IPS-18a (cell line): ENCODE data around the gene TMEM164.

Experiments used
- H3K27ac ChIP-seq: one replicate; pipeline ENCODE4 v1.5.1; 2013; ENCODE audit warnings: low read length
- H3K27me3 ChIP-seq: one replicate; pipeline ENCODE4 v1.6.1; 2013; ENCODE audit warnings: mild to moderate bottlenecking, low read length; ENCODE audit not compliant: control insufficient read depth, insufficient read depth
- H3K36me3 ChIP-seq: one replicate; pipeline ENCODE4 v1.6.1; 2013; ENCODE audit warnings: low read depth, low read length; ENCODE audit not compliant: control insufficient read depth
- H3K4me1 ChIP-seq: one replicate; pipeline ENCODE4 v1.6.1; 2013; ENCODE audit warnings: low read depth, low read length; ENCODE audit not compliant: control insufficient read depth
- H3K4me3 ChIP-seq: one replicate; pipeline ENCODE4 v1.5.1; 2013; ENCODE audit warnings: low read length
- H3K9ac ChIP-seq: one replicate; pipeline ENCODE4 v1.6.1; 2013; ENCODE audit warnings: mild to moderate bottlenecking, low read length, moderate library complexity
- H3K9me3 ChIP-seq: one replicate; pipeline ENCODE4 v1.6.1; 2013; ENCODE audit warnings: low read depth, low read length; ENCODE audit not compliant: control insufficient read depth

Gene TMEM164

DNA sequence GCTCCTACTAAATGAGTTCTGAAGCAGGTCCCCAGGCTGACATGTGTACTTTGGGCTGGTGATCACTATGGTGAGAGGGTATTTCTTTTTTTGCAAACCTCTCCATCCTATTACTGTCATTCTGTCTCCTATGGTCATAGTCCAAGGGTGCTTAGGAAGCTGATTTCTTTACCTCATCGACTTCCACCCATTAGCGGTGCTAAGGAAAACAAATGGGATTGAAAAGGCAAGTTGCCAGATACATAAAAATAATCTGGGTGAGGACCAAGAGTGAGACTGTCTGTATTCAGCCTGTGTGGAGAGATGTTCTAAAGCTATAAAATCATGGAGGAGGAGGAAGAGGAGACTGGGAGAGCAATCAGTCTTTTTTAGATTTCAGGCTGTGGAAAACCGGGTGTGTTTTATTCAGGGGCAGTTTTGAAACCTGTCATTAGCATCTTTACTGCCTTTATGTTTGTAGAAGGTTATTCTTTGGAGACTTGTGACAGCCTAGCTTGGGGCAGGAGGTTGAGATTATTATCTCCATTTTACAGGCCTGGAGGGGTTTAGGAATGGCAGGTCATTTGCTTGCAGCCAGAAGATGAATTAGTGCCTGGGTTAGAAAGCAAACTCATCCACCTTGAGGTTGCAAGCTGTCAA, 1.9 kb downstream of the TMEM164 start:
- Histone ChIP-seq H3K27me3 (no peaks in the 10 kb centered on the region), H3K9me3 (no peaks in the 10 kb centered on the region), H3K4me3 (no peak overlapping the region), H3K27ac (no peak overlapping the region), H3K4me1 (peaks cover 11% of the 10 kb centered on the region), H3K36me3 (no peaks in the 10 kb centered on the region), H3K9ac (no peak overlapping the region)

DNA sequence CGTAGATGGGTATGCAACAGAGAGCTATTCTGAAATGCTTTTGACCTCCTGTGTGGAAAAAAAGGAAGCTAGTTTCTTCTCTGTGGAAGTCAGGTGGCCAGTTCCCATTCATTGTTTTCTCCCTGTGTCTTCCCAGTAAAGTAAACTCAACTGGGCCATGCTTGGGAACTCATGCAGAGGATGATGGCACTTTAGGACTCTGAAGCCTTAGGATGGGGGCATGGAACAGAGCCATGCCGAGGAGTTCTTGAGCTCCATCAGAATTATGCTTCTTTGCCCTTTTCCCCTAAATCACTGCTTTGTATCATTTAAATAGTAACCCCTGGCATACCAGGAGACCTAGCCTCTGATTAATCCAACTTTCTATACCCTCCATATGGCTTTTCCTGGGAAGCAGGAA, 3.2 kb downstream of the TMEM164 start:
- Histone ChIP-seq H3K36me3 (no peaks in the 10 kb centered on the region), H3K27me3 (no peaks in the 10 kb centered on the region), H3K9ac (no peak overlapping the region), H3K27ac (no peak overlapping the region), H3K9me3 (no peaks in the 10 kb centered on the region), H3K4me1 (peaks cover 11% of the 10 kb centered on the region), H3K4me3 (no peak overlapping the region)

DNA sequence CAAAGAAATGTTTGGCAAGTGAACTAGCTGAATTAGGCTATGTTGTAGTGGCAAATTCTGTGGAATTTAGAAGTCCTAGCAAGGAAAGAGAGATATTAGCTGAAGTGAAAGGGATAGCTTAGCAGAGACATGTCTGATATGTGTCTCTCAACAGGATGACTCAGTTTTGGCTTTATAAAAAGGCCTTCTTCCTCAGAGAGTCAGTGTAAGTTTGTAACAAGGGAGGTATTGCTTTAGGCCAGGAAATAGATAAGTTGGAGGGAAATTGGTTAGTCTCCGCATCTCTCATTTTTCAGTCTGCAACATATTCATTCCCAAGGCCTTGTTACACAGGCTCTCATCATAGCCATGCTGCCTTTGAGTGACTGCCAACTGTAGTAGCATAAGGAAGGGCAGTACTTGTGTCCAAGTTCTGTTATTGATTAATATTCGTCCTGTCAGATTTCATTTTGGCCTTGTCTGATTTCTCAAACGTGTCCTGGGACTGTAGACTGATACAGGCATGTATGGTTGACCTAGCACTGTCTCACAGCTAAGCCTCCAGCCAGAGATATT, 4.0 kb downstream of the TMEM164 start:
- H3K4me3 ChIP-seq, result no peak overlapping the region
- peaks cover 11% of the 10 kb centered on the region for H3K4me1 ChIP-seq
- no peaks in the 10 kb centered on the region for H3K36me3 ChIP-seq
- H3K27me3 ChIP-seq, result no peaks in the 10 kb centered on the region
- no peaks in the 10 kb centered on the region for H3K9me3 ChIP-seq
- H3K9ac ChIP-seq, result no peak overlapping the region
- H3K27ac ChIP-seq, result no peak overlapping the region

DNA sequence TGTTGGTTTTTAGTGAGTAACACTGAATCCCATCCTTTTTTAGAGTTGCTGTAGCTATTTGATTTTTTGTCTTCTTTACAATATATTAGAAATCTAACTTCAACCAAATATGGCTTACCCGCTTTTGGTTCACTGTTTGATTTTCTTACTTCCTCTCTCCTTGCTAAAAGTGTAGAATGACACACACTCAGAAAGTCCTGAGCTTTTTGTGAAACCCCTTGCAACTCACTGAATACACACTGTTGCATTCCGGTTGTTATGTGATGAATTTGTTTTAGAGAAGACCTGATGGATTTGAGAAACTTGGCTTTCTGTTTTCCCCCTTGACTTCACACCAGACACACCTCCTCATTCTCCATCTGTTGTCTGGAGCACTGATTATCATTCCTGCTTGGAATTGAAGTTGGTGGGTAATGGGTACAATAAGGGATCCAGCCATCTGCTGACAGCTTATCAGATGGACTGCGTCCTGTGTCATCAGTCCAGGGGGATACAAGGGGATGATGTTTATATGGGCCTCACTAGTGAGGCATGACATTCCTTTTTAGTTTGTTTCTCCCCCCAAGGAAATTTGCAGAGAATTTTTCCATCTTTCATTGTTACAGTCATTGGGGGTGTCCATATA, 5.2 kb downstream of the TMEM164 start:
- Histone ChIP-seq H3K4me1 (peaks cover 11% of the 10 kb centered on the region), H3K4me3 (no peak overlapping the region)

DNA sequence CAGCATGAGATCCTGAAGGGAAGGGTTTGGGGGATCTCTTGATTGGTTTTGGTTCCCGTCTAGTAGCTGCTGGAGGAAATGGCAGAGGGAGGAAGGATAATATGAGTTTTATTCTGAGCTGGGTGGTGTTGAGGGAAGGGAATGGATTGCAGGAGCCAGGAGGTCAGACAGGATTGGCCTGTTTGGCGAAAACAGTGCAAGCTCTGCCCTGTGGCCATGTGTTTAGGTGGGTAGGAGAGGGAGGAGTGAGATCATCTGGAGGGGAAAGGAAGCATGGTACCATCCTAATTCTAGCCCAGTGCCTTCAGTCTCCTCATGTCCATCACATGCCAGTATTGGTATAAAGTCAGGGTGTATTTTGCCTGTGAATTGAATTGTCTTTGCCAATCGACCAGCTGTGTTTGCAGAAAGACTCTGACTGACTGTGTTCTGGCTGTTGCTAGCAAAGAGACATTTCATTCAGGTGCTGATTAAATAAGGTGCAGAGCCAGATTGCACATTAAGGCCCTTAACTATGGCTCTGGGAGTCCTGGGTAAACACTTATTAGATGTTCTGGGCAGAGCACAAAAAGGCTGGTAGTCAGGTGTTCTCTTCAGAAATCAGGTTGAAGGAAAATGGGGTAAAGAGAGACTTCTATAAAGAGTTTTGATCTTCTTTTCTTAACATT, 10.0 kb downstream of the TMEM164 start:
- Histone ChIP-seq H3K4me3 (no peak overlapping the region), H3K27ac (no peak overlapping the region), H3K9me3 (no peaks in the 10 kb centered on the region), H3K27me3 (no peaks in the 10 kb centered on the region), H3K4me1 (peaks cover 11% of the 10 kb centered on the region), H3K9ac (no peak overlapping the region), H3K36me3 (no peaks in the 10 kb centered on the region)

More for the DNA sequence above, 5.2 kb downstream of the TMEM164 start:
- Histone ChIP-seq H3K36me3 (no peaks in the 10 kb centered on the region), H3K9me3 (no peaks in the 10 kb centered on the region), H3K9ac (no peak overlapping the region), H3K27me3 (no peaks in the 10 kb centered on the region), H3K27ac (no peak overlapping the region)

DNA sequence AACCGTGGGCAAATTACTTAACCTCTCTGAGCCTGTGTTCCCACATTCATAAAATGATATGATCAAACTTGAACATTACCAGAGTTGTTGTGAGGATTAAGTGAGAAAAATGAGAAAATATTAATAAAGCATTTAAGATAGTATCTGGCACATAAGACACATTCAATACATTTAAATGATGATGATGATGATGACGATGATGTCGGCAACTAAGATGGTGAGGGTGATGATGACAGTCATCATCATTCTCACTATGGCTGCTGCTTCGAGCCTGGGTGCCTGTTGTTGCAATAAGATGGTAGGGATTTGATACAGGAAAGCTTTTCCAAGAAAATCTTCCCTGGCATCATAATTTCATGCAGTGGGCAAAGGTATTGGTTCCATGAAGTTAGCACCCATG, 11.1 kb downstream of the TMEM164 start:
- Histone ChIP-seq H3K27ac (no peak overlapping the region), H3K27me3 (no peaks in the 10 kb centered on the region), H3K36me3 (no peaks in the 10 kb centered on the region), H3K4me3 (no peak overlapping the region), H3K4me1 (peaks cover 11% of the 10 kb centered on the region), H3K9ac (no peak overlapping the region), H3K9me3 (no peaks in the 10 kb centered on the region)

DNA sequence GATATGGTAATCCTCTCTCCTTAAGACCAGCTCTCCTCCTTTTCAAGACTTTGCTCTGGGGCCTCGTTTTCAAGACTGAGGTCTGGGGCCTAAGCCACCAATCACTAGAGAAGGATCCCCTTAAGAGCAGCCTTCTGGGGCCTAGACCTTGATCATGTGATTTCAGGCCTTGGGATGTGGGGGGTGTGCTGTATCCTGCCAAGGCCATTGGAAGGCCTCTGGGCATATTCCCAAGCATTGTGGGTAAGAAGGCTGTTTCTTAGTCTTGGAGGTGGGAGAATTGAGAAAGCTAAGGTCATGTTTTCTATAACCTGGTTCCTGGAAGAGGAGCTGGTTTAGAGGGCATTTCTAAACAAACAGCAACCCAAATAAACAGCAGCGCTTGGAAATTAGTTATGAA, 12.1 kb downstream of the TMEM164 start:
- Histone ChIP-seq H3K9ac (no peak overlapping the region), H3K9me3 (no peaks in the 10 kb centered on the region), H3K36me3 (no peaks in the 10 kb centered on the region), H3K4me1 (peaks cover 11% of the 10 kb centered on the region), H3K4me3 (no peak overlapping the region), H3K27ac (no peak overlapping the region), H3K27me3 (no peaks in the 10 kb centered on the region)

DNA sequence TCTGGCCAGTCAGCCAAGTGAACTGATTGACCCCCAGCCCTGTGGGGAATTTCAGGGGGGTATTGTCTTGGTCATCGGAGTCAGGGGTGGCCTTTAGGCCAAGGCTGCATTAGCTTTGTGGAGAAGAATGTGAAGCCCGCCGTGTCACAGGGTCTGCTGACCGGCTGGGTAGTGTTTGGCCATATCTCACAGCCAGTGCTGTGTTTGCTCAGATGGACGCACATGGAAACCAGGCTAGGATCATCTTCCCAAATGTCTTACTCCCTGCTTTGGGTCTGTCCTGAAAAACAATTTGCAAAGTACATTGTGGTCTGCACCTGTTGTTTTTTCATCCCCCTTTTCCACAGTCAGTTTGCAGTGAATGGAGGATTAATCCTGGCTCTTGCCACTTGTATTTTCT, 13.0 kb downstream of the TMEM164 start:
- H3K4me3 ChIP-seq, result no peak overlapping the region
- peaks cover 11% of the 10 kb centered on the region for H3K4me1 ChIP-seq
- no peak overlapping the region for H3K9ac ChIP-seq
- no peaks in the 10 kb centered on the region for H3K9me3 ChIP-seq
- no peaks in the 10 kb centered on the region for H3K27me3 ChIP-seq
- H3K27ac ChIP-seq, result no peak overlapping the region
- no peaks in the 10 kb centered on the region for H3K36me3 ChIP-seq

DNA sequence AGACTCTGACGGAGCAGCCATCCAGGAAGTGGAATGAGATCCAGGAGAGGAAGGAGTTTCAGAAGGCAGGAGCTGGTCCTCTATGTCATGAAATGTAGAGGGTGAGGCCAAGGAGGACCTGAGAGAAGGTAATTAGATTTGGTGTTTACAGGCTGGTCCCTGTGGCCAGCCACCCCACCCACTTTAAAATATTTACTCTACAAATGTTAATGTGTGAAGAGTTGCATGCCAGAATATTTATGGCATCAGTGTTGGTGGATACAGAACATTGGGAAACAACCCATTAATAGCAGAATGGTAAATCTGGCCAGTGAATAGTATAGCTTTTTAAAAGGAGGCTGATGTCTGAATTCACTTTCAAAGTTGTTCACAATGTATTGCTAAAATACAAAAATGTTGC, 17.6 kb downstream of the TMEM164 start:
- Histone ChIP-seq H3K9ac (no peak overlapping the region), H3K4me3 (no peak overlapping the region), H3K36me3 (peaks cover 7% of the 10 kb centered on the region), H3K27ac (no peak overlapping the region), H3K4me1 (peaks cover 3% of the 10 kb centered on the region), H3K27me3 (no peaks in the 10 kb centered on the region), H3K9me3 (no peaks in the 10 kb centered on the region)

DNA sequence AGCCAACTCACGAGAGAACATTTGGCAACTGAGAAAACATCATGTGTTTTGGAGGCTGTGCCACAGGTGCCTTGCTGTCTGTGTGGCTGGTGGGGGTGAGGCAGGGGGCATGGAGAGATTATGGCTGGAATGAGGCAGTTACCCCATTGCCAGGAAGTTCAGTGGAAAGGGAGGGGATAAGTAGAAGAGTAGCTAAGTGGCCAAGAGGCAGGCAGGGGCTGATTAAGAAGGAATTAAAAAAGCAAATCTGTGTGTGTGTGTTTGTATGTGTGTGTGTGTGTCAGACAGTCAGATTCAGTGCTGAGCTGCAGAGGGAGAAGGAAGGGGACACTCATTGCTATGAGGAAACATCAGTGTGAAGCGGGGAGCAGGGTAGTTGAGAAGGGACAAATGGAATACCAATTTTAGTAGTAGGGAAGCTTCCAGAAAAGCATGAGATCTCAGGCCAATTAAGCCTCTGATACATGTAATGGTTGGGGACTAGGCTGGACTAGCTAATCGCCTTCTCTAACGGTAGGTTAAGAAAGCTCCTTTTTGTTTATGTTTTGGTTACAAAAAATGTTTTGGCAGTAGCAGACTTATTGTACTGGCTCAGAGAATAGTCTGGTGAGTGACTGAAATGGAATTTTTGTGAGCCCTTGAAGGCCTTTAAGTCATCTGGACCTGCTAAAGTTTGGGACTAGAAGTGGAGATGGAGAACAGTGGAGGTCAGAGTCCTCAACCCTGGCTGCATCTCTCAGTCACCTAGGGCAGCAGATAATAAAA, 18.5 kb downstream of the TMEM164 start:
- Histone ChIP-seq H3K27ac (no peak overlapping the region), H3K27me3 (no peaks in the 10 kb centered on the region), H3K36me3 (peaks cover 7% of the 10 kb centered on the region), H3K9me3 (no peaks in the 10 kb centered on the region), H3K4me3 (no peak overlapping the region), H3K4me1 (peaks cover 5% of the 10 kb centered on the region), H3K9ac (no peak overlapping the region)
